ENCODE results near the gene TEDC2. TPM values are rescaled to one million over a fixed set of nuclear protein-coding genes. Genes with fewer than 3 reads are reported as not detected.

Gene TEDC2
- total and polyA plus RNA-seq, 10 of the 15 experiments (the other 5 are each of a cell fraction or from before 2014, with no cell fraction given): 0.23 to 47.9 (median 19.1) TPM

DNA sequence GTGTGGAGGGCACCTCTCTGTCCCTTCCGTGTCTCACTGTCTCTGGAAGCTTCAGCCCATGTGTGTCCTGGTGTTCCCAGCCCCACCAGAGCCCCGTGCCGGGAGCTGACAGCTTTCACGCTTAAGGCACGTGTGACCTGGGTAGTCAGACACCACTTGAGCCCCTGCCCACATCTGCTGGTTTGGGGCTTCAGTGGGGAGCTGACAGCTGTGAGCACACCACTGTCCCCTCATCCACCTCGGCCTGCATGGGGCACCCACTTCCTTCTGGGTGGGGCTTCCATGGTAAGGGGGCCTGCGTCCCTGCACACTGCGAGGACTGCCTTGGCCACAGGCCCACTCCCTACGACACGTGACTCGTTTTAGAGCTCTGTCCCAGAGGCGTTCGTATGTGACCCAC is 2.6 kb upstream of the TEDC2 start:
- no peak for FAIRE-seq
- BruUV-seq (replicated peaks): no TSS peak
- no peaks in the 10 kb centered on the region for H3K9me3 ChIP-seq (replicated peaks; ENCODE audit: control insufficient read depth, insufficient read depth, low read length)
- no peaks in the 10 kb centered on the region for H3K27me3 ChIP-seq (replicated peaks in 1 of 2; ENCODE audit: control insufficient read depth in 2 of 2, insufficient read depth in 2 of 2, low read length in 1 of 2)
- POLR2A ChIA-PET: no interaction called here
- DNase-seq (ENCODE audit: low read depth, low spot score): no peak
- 89% methylated on average over 13 of the region's 13 CpGs for WGBS (ENCODE audit: insufficient coverage, insufficient replicate concordance, low lambda C conversion rate, missing lambda C conversion rate)
- H3K4me2 ChIP-seq (ENCODE audit: control insufficient read depth, insufficient read depth): no peak overlapping the region
- in situ Hi-C loops (cut with MboI) (no loop called here), intact Hi-C loops (cut with micrococcal nuclease; ENCODE audit: unreplicated experiment) (no loop called here)
- no peak overlapping the region for H3K9ac ChIP-seq (ENCODE audit: control insufficient read depth, insufficient read depth, low read length)
- RAD21 ChIA-PET (ENCODE audit: unreplicated experiment): no interaction called here
- SMC1A ChIA-PET (ENCODE audit: uncharacterized antibody, unreplicated experiment): no interaction called here
- no peak overlapping the region for H3K27ac ChIP-seq (ENCODE audit: control insufficient read depth, insufficient read depth)
- H3K4me1 ChIP-seq (ENCODE audit: control insufficient read depth, insufficient read depth, low read length): peaks cover 8% of the 10 kb centered on the region; the same call in 1 of the 2 replicates
- no peaks in the 10 kb centered on the region for H4K20me1 ChIP-seq (ENCODE audit: control insufficient read depth, insufficient read depth)
- CTCF ChIA-PET: no interaction called here
- no peak for ATAC-seq
- H3K4me3 ChIP-seq: no peak overlapping the region
- peaks cover 6% of the 10 kb centered on the region for H3K79me2 ChIP-seq (ENCODE audit: control insufficient read depth, insufficient read depth, low read length)
- H3K36me3 ChIP-seq (ENCODE audit: control insufficient read depth in 2 of 2, insufficient read depth in 2 of 2, low read length in 1 of 2): peaks cover 14 to 39% of the 10 kb centered on the region in 2 experiments; a peak in 3 of 4 replicates
- no peak overlapping the region for H2AFZ ChIP-seq (ENCODE audit: control insufficient read depth, low read depth, low read length)
- TF ChIP-seq POLR2A (IDR thresholded peaks at IDR 0.05; ENCODE audit: low read depth, low read length) (peak; percentile 31), ZNF207 (IDR thresholded peaks at IDR 0.05; ENCODE audit: borderline replicate concordance) (no peak)
- TF ChIP-seq, protein P1, sequence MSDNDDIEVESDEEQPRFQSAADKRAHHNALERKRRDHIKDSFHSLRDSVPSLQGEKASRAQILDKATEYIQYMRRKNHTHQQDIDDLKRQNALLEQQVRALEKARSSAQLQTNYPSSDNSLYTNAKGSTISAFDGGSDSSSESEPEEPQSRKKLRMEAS (IDR thresholded peaks at IDR 0.05; ENCODE audit: low read depth, low read length): no peak

- in situ Hi-C loops (cut with MboI) (no loop called here), intact Hi-C loops (cut with micrococcal nuclease; ENCODE audit: unreplicated experiment) (no loop called here)
- no peaks in the 10 kb centered on the region for H3K27me3 ChIP-seq (replicated peaks in 1 of 2; ENCODE audit: control insufficient read depth in 2 of 2, insufficient read depth in 2 of 2, low read length in 1 of 2)
- FAIRE-seq (no peak), ATAC-seq (no peak), DNase-seq (ENCODE audit: low read depth, low spot score) (no peak)
- RAD21 ChIA-PET (ENCODE audit: unreplicated experiment): no interaction called here
- peaks cover 8% of the 10 kb centered on the region; the same call in 1 of the 2 replicates for H3K4me1 ChIP-seq (ENCODE audit: control insufficient read depth, insufficient read depth, low read length)
- BruUV-seq (replicated peaks): no TSS peak
- peaks cover 6% of the 10 kb centered on the region for H3K79me2 ChIP-seq (ENCODE audit: control insufficient read depth, insufficient read depth, low read length)
- no peak overlapping the region for H2AFZ ChIP-seq (ENCODE audit: control insufficient read depth, low read depth, low read length)
- CTCF ChIA-PET: no interaction called here
- no peak overlapping the region for H3K4me3 ChIP-seq
- SMC1A ChIA-PET (ENCODE audit: uncharacterized antibody, unreplicated experiment): no interaction called here
- no peak overlapping the region for H3K4me2 ChIP-seq (ENCODE audit: control insufficient read depth, insufficient read depth)
- H3K27ac ChIP-seq (ENCODE audit: control insufficient read depth, insufficient read depth): no peak overlapping the region
- H3K9ac ChIP-seq (ENCODE audit: control insufficient read depth, insufficient read depth, low read length): no peak overlapping the region
- WGBS (ENCODE audit: insufficient coverage, insufficient replicate concordance, low lambda C conversion rate, missing lambda C conversion rate): 80% methylated on average over 7 of the region's 7 CpGs
- H3K9me3 ChIP-seq (replicated peaks; ENCODE audit: control insufficient read depth, insufficient read depth, low read length): no peaks in the 10 kb centered on the region
- peaks cover 8 to 33% of the 10 kb centered on the region in 2 experiments; a peak in 3 of 4 replicates for H3K36me3 ChIP-seq (ENCODE audit: control insufficient read depth in 2 of 2, insufficient read depth in 2 of 2, low read length in 1 of 2)
- H4K20me1 ChIP-seq (ENCODE audit: control insufficient read depth, insufficient read depth): no peaks in the 10 kb centered on the region
- POLR2A ChIA-PET: interaction anchor here (0.7 kb wide), 1 partner anchor 17 kb away, joined by 13 read pairs; the partner anchor contains the start of gene TBC1D24
- TF ChIP-seq CEBPB (IDR thresholded peaks at IDR 0.05; ENCODE audit: borderline replicate concordance in 1 of 2, low read depth in 2 of 2, low read length in 2 of 2) (no peak), BHLHE40 (IDR thresholded peaks at IDR 0.05; ENCODE audit: borderline replicate concordance in 1 of 2, low read depth in 2 of 2, low read length in 1 of 2) (no peak), SUZ12 (IDR thresholded peaks at IDR 0.05; ENCODE audit: unreplicated experiment) (no peak), EP300 (IDR thresholded peaks at IDR 0.05; ENCODE audit: borderline replicate concordance in 1 of 2, control insufficient read depth in 1 of 2, low read depth in 2 of 2, low read length in 2 of 2) (no peak), RUNX3 (IDR thresholded peaks at IDR 0.05; ENCODE audit: low read length) (no peak), NFYA (IDR thresholded peaks at IDR 0.05; ENCODE audit: borderline replicate concordance, low read depth, low read length) (no peak), PAX8 (IDR thresholded peaks at IDR 0.05) (no peak), PML (IDR thresholded peaks at IDR 0.05; ENCODE audit: low read length) (no peak)
- TF ChIP-seq, protein P2, sequence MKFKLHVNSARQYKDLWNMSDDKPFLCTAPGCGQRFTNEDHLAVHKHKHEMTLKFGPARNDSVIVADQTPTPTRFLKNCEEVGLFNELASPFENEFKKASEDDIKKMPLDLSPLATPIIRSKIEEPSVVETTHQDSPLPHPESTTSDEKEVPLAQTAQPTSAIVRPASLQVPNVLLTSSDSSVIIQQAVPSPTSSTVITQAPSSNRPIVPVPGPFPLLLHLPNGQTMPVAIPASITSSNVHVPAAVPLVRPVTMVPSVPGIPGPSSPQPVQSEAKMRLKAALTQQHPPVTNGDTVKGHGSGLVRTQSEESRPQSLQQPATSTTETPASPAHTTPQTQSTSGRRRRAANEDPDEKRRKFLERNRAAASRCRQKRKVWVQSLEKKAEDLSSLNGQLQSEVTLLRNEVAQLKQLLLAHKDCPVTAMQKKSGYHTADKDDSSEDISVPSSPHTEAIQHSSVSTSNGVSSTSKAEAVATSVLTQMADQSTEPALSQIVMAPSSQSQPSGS (IDR thresholded peaks at IDR 0.05; ENCODE audit: low read length): no peak
- TF ChIP-seq, protein P3, sequence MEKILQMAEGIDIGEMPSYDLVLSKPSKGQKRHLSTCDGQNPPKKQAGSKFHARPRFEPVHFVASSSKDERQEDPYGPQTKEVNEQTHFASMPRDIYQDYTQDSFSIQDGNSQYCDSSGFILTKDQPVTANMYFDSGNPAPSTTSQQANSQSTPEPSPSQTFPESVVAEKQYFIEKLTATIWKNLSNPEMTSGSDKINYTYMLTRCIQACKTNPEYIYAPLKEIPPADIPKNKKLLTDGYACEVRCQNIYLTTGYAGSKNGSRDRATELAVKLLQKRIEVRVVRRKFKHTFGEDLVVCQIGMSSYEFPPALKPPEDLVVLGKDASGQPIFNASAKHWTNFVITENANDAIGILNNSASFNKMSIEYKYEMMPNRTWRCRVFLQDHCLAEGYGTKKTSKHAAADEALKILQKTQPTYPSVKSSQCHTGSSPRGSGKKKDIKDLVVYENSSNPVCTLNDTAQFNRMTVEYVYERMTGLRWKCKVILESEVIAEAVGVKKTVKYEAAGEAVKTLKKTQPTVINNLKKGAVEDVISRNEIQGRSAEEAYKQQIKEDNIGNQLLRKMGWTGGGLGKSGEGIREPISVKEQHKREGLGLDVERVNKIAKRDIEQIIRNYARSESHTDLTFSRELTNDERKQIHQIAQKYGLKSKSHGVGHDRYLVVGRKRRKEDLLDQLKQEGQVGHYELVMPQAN (conservative IDR thresholded peaks at IDR 0.05): no peak
- TF ChIP-seq, protein P1 (IDR thresholded peaks at IDR 0.05; ENCODE audit: low read depth, low read length): no peak
These were observed 2.0 kb upstream of the TEDC2 start for GRCh38 chr16:2457946-2458345.

Data from GM12878 (cell line).